Liver (tissue), 3 donors: ENCODE data around the gene LRRC8B.

Experiments
- ATF3 ChIP-seq: IDR thresholded peaks from 2 replicates; pipeline ENCODE4 v1.6.1; 2016; ENCODE audit warnings: antibody characterized with exemption
- CTCF ChIP-seq: fragments of 150-350 bp; IDR thresholded peaks from 2 replicates; pipeline ENCODE4 v1.5.1; 2017; ENCODE audit warnings: improper control_type of control experiment, low read depth, low read length; ENCODE audit not compliant: missing input control
- EGR1 ChIP-seq, 2 donors: IDR thresholded peaks; 2 replicates each; pipeline ENCODE4 v1.6.1; 2016 to 2018; ENCODE audit warnings: antibody characterized with exemption in 2 of 2, low read depth in 2 of 2
- FOXA1 ChIP-seq: IDR thresholded peaks from 2 replicates; pipeline ENCODE4 v1.6.1; 2016; ENCODE audit warnings: antibody characterized with exemption
- MAX ChIP-seq: IDR thresholded peaks from 2 replicates; pipeline ENCODE4 v1.6.1; 2016; ENCODE audit warnings: antibody characterized with exemption
- NR2F2 ChIP-seq: IDR thresholded peaks from 2 replicates; pipeline ENCODE4 v1.6.1; 2016; ENCODE audit warnings: antibody characterized with exemption
- RAD21 ChIP-seq, 2 donors: IDR thresholded peaks; 2 replicates each; pipeline ENCODE4 v1.6.1; 2016; ENCODE audit warnings: antibody characterized with exemption in 2 of 2, mild to moderate bottlenecking in 2 of 2
- SP1 ChIP-seq: IDR thresholded peaks from 2 replicates; pipeline ENCODE4 v1.6.1; 2018; ENCODE audit warnings: antibody characterized with exemption, mild to moderate bottlenecking
- TAF1 ChIP-seq: conservative IDR thresholded peaks from 2 replicates; pipeline ENCODE4 v1.6.1; 2016; ENCODE audit warnings: antibody characterized with exemption, mild to moderate bottlenecking
- ZBTB33 ChIP-seq: IDR thresholded peaks from 2 replicates; pipeline ENCODE4 v1.6.1; 2016; ENCODE audit warnings: antibody characterized with exemption
- donor health status: healthy.
- donor health status: healthy.

GRCh38 chr1:89523572-89524368 is 859 bp upstream of the LRRC8B start:
- TF ChIP-seq ZBTB33: no peak
- no peak for TF ChIP-seq FOXA1
- no peak for TF ChIP-seq CTCF
- TF ChIP-seq TAF1: no peak
- TF ChIP-seq RAD21 (IDR thresholded peaks at IDR 0.05): no peak
- TF ChIP-seq NR2F2: peak; percentile 14
- TF ChIP-seq ATF3: no peak
- no peak for TF ChIP-seq EGR1 (IDR thresholded peaks at IDR 0.05; ENCODE audit: low read depth in 2 of 2)
- peak; percentile 92 for TF ChIP-seq MAX
- TF ChIP-seq SP1: no peak
